GM23338 (cell line): ENCODE data around the gene KCNJ16. TPM values are rescaled to one million over a fixed set of nuclear protein-coding genes. Genes with fewer than 3 reads are reported as not detected.

Experiments used
- ATAC-seq: fragments of 200-7000 bp; cut with Tn5 transposase; 3 replicates; pipeline ENCODE4 v1.9.1; 2020
- DNase-seq: peaks from one replicate; pipeline ENCODE4 v3.0.0-alpha.2; 2015; ENCODE audit warnings: low spot score
- H2AFZ ChIP-seq: fragments of 200-600 bp; sonication (generic); 2 replicates; pipeline ENCODE4 v1.8.0; 2016; ENCODE audit warnings: antibody characterized with exemption, mild to moderate bottlenecking, moderate library complexity
- H3F3A ChIP-seq: fragments of 200-600 bp; sonication (generic); replicated peaks from 2 replicates; pipeline ENCODE4 v1.8.0; 2017; ENCODE audit warnings: antibody characterized with exemption, mixed run types, low read depth
- H3K27ac ChIP-seq: fragments of 200-600 bp; sonication (generic); 2 replicates; pipeline ENCODE4 v1.6.1; 2016; ENCODE audit warnings: low read depth
- H3K27me3 ChIP-seq: fragments of 200-600 bp; sonication (generic); 2 replicates; pipeline ENCODE4 v1.8.0; 2016; ENCODE audit warnings: mild to moderate bottlenecking, mixed run types, moderate library complexity; ENCODE audit not compliant: insufficient read depth
- H3K36me3 ChIP-seq: fragments of 200-600 bp; sonication (generic); 2 replicates; pipeline ENCODE4 v1.8.0; 2016; ENCODE audit warnings: mild to moderate bottlenecking; ENCODE audit not compliant: insufficient read depth
- H3K4me1 ChIP-seq: fragments of 200-600 bp; sonication (generic); 2 replicates; pipeline ENCODE4 v1.8.0; 2016; ENCODE audit warnings: mild to moderate bottlenecking, moderate library complexity; ENCODE audit not compliant: insufficient read depth
- H3K4me2 ChIP-seq: fragments of 200-600 bp; sonication (generic); 2 replicates; pipeline ENCODE4 v1.7.1; 2017; ENCODE audit warnings: mixed run types
- H3K4me3 ChIP-seq: fragments of 200-600 bp; sonication (generic); 2 replicates; pipeline ENCODE4 v1.6.1; 2016; ENCODE audit warnings: mixed run types
- H3K79me2 ChIP-seq: fragments of 200-600 bp; sonication (generic); replicated peaks from 2 replicates; pipeline ENCODE4 v1.8.0; 2017; ENCODE audit warnings: mild to moderate bottlenecking; ENCODE audit not compliant: insufficient read depth
- H3K9me2 ChIP-seq: fragments of 200-600 bp; sonication (generic); 2 replicates; pipeline ENCODE4 v1.8.0; 2017; ENCODE audit not compliant: insufficient read depth
- H4K20me1 ChIP-seq: fragments of 200-600 bp; sonication (generic); replicated peaks from 2 replicates; pipeline ENCODE4 v1.8.0; 2017; ENCODE audit warnings: mild to moderate bottlenecking; ENCODE audit not compliant: insufficient read depth
- H3K27ac Mint-ChIP-seq: 2 replicates; pipeline ENCODE4 v1.8.0; 2020; ENCODE audit warnings: inconsistent platforms, mild to moderate bottlenecking, moderate library complexity, mixed read lengths
- H3K27me3 Mint-ChIP-seq: 3 replicates; pipeline ENCODE4 v1.8.0; 2022; ENCODE audit warnings: low read depth, mild to moderate bottlenecking, moderate library complexity, mixed read lengths, inconsistent platforms; ENCODE audit not compliant: insufficient read depth, poor library complexity
- H3K36me3 Mint-ChIP-seq: 3 replicates; pipeline ENCODE4 v1.8.0; 2021; ENCODE audit warnings: low read depth, mild to moderate bottlenecking, inconsistent platforms, moderate library complexity, mixed read lengths
- H3K4me1 Mint-ChIP-seq: 3 replicates; pipeline ENCODE4 v1.8.0; 2020; ENCODE audit warnings: mild to moderate bottlenecking, inconsistent platforms, mixed read lengths
- H3K4me3 Mint-ChIP-seq: 3 replicates; pipeline ENCODE4 v1.8.0; 2021; ENCODE audit warnings: moderate library complexity, mild to moderate bottlenecking, inconsistent platforms, mixed read lengths
- H3K9me3 Mint-ChIP-seq: 3 replicates; pipeline ENCODE4 v1.8.0; 2020; ENCODE audit warnings: moderate library complexity, mild to moderate bottlenecking, inconsistent platforms, mixed read lengths
- CREB1 ChIP-seq: fragments of 250-450 bp; sonication (Bioruptor Pico); IDR thresholded peaks from 2 replicates; pipeline ENCODE4 v1.5.0; 2020; ENCODE audit warnings: low read depth, mild to moderate bottlenecking, moderate library complexity
- EZH2 ChIP-seq: fragments of 200-600 bp; sonication (generic); IDR thresholded peaks from one replicate; pipeline ENCODE4 v1.8.0; 2017; ENCODE audit warnings: antibody characterized with exemption, mild to moderate bottlenecking, low read depth; ENCODE audit not compliant: unreplicated experiment
- EZH2phosphoT487 ChIP-seq: fragments of 200-600 bp; sonication (generic); IDR thresholded peaks from one replicate; pipeline ENCODE4 v1.8.1; 2018; ENCODE audit warnings: antibody characterized with exemption; ENCODE audit not compliant: unreplicated experiment
- JUNB ChIP-seq: IDR thresholded peaks from one replicate; pipeline ENCODE4 v1.6.1; 2016; ENCODE audit warnings: antibody characterized with exemption; ENCODE audit not compliant: unreplicated experiment
- POLR2AphosphoS5 ChIP-seq: IDR thresholded peaks from 2 replicates; pipeline ENCODE4 v1.6.1; 2016; ENCODE audit warnings: antibody characterized with exemption, low read depth
- REST ChIP-seq: IDR thresholded peaks from one replicate; pipeline ENCODE4 v1.6.1; 2018; ENCODE audit warnings: antibody characterized with exemption; ENCODE audit not compliant: unreplicated experiment
- STAT1 ChIP-seq: IDR thresholded peaks from one replicate; pipeline ENCODE4 v1.6.1; 2016; ENCODE audit warnings: antibody characterized with exemption; ENCODE audit not compliant: unreplicated experiment
- ZNF114 ChIP-seq: fragments of 250-450 bp; sonication (Bioruptor Pico); IDR thresholded peaks from 2 replicates; pipeline ENCODE4 v1.5.0; 2020; ENCODE audit warnings: mild to moderate bottlenecking, moderate library complexity
- ZNF331 ChIP-seq: fragments of 250-450 bp; sonication (Bioruptor Pico); IDR thresholded peaks from 2 replicates; pipeline ENCODE4 v1.5.0; 2020; ENCODE audit warnings: low read depth, mild to moderate bottlenecking, moderate library complexity
- polyA plus RNA-seq: library from polyadenylated mRNA; unstranded; fragments of >200 nt; fragmentation: Nextera tagmentation; extraction: Ambion mirVana; gene quantifications from 2 replicates; pipeline ENCODE4 v1.2.1, GENCODE V29; 2016
- total RNA-seq: library from RNA; depleted of rRNA; stranded (reverse); fragments of >200 nt; shearing (Covaris generic); gene quantifications from 2 replicates; pipeline ENCODE4 v1.2.3, GENCODE V29; 2014
- TF ChIP-seq, protein P1 (sequence below): fragments of 250-450 bp; sonication (Bioruptor Pico); IDR thresholded peaks from 2 replicates; pipeline ENCODE4 v1.5.0; 2020; ENCODE audit warnings: mild to moderate bottlenecking, moderate library complexity

The KCNJ16 gene
- total and polyA plus RNA-seq, 2 experiments from 2014 or later = not detected

DNA sequence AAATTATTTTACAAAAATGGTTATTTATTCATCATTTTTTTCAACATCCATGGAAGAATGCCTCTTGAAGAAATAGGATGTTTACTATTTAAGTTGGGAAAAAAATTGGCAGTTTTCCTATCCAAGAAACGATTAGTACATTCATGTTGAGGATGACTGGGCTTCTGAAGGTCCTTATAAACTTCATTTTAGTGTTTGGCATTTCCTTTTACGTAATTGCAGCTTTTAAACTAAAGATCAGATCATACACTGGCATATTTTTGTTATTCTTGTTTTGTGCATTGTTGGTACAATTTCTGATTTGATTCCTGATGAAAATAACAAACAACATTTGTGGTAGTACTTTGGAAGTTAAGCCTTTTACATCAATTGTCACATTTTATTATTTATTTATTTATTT is 11.5 kb downstream of the KCNJ16 start:
- DNase-seq (no peak), ATAC-seq (no peak)
- Histone ChIP-seq H2AFZ (no peak overlapping the region), H4K20me1 (no peaks in the 10 kb centered on the region), H3K4me2 (no peak overlapping the region), H3K9me2 (no peaks in the 10 kb centered on the region), H3K79me2 (no peaks in the 10 kb centered on the region), H3K27ac (no peak overlapping the region), H3K4me1 (no peaks in the 10 kb centered on the region), H3K4me3 (no peak overlapping the region), H3K27me3 (no peaks in the 10 kb centered on the region), H3F3A (no peaks in the 10 kb centered on the region), H3K36me3 (no peaks in the 10 kb centered on the region)
- Mint-ChIP-seq H3K36me3 (no peaks in the 10 kb centered on the region), H3K9me3 (no peaks in the 10 kb centered on the region), H3K27ac (no peak overlapping the region), H3K4me3 (no peak overlapping the region), H3K4me1 (peaks cover 3% of the 10 kb centered on the region; the same call in 2 of the 3 replicates), H3K27me3 (peaks cover 1% of the 10 kb centered on the region)
- TF ChIP-seq ZNF331 (CRISPR knock-in tag) = no peak
- TF ChIP-seq STAT1 = no peak

DNA sequence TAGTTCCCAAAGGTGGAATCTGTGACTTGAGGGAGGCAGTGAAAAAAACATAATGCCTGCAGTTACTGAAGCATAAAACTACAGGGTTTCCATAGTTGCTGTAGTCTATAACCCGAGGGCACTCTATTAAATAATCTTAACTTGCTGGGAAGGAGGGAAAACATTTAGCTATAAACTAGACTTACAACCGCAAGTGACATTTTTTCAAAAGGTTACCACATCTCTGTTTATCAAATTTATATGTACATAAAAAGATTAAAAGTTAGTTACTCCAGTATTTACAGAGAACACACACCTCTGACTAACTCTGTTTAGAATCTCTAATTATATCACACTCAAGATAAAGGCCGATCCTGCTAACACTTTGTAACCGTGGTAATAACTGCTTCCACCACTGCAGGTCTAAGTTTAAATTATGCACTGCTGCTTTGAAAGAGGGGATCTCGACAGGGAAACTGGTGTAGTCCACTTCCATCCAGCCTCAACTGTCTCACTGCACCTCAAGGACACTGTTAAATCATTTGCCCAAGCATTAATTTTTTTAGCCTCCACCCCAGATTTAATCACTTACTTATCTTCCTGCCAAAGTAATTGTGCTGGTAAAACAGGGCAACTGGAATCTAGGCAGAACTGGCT is 14.6 kb downstream of the KCNJ16 start:
- no peaks in the 10 kb centered on the region for H3K79me2 ChIP-seq
- no peaks in the 10 kb centered on the region for H4K20me1 ChIP-seq
- H3F3A ChIP-seq = no peaks in the 10 kb centered on the region
- no peak overlapping the region for H3K27ac Mint-ChIP-seq
- peaks cover 3% of the 10 kb centered on the region; the same call in 2 of the 3 replicates for H3K4me1 Mint-ChIP-seq
- H3K9me3 Mint-ChIP-seq = no peaks in the 10 kb centered on the region
- H3K4me3 ChIP-seq = no peak overlapping the region
- ATAC-seq (no peak), DNase-seq (no peak)
- H3K27me3 Mint-ChIP-seq = peaks cover 1% of the 10 kb centered on the region
- H3K36me3 ChIP-seq = no peaks in the 10 kb centered on the region
- no peaks in the 10 kb centered on the region for H3K4me1 ChIP-seq
- TF ChIP-seq EZH2 = no peak
- TF ChIP-seq STAT1 = no peak
- TF ChIP-seq POLR2AphosphoS5 = no peak
- TF ChIP-seq ZNF331 (CRISPR knock-in tag) = no peak
- TF ChIP-seq, protein P1, sequence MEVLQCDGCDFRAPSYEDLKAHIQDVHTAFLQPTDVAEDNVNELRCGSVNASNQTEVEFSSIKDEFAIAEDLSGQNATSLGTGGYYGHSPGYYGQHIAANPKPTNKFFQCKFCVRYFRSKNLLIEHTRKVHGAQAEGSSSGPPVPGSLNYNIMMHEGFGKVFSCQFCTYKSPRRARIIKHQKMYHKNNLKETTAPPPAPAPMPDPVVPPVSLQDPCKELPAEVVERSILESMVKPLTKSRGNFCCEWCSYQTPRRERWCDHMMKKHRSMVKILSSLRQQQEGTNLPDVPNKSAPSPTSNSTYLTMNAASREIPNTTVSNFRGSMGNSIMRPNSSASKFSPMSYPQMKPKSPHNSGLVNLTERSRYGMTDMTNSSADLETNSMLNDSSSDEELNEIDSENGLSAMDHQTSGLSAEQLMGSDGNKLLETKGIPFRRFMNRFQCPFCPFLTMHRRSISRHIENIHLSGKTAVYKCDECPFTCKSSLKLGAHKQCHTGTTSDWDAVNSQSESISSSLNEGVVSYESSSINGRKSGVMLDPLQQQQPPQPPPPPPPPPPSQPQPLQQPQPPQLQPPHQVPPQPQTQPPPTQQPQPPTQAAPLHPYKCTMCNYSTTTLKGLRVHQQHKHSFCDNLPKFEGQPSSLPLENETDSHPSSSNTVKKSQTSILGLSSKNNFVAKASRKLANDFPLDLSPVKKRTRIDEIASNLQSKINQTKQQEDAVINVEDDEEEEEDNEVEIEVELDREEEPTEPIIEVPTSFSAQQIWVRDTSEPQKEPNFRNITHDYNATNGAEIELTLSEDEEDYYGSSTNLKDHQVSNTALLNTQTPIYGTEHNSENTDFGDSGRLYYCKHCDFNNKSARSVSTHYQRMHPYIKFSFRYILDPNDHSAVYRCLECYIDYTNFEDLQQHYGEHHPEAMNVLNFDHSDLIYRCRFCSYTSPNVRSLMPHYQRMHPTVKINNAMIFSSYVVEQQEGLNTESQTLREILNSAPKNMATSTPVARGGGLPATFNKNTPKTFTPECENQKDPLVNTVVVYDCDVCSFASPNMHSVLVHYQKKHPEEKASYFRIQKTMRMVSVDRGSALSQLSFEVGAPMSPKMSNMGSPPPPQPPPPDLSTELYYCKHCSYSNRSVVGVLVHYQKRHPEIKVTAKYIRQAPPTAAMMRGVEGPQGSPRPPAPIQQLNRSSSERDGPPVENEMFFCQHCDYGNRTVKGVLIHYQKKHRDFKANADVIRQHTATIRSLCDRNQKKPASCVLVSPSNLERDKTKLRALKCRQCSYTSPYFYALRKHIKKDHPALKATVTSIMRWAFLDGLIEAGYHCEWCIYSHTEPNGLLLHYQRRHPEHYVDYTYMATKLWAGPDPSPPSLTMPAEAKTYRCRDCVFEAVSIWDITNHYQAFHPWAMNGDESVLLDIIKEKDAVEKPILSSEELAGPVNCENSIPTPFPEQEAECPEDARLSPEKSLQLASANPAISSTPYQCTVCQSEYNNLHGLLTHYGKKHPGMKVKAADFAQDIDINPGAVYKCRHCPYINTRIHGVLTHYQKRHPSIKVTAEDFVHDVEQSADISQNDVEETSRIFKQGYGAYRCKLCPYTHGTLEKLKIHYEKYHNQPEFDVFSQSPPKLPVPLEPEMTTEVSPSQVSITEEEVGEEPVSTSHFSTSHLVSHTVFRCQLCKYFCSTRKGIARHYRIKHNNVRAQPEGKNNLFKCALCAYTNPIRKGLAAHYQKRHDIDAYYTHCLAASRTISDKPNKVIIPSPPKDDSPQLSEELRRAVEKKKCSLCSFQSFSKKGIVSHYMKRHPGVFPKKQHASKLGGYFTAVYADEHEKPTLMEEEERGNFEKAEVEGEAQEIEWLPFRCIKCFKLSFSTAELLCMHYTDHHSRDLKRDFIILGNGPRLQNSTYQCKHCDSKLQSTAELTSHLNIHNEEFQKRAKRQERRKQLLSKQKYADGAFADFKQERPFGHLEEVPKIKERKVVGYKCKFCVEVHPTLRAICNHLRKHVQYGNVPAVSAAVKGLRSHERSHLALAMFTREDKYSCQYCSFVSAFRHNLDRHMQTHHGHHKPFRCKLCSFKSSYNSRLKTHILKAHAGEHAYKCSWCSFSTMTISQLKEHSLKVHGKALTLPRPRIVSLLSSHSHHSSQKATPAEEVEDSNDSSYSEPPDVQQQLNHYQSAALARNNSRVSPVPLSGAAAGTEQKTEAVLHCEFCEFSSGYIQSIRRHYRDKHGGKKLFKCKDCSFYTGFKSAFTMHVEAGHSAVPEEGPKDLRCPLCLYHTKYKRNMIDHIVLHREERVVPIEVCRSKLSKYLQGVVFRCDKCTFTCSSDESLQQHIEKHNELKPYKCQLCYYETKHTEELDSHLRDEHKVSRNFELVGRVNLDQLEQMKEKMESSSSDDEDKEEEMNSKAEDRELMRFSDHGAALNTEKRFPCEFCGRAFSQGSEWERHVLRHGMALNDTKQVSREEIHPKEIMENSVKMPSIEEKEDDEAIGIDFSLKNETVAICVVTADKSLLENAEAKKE (CRISPR knock-in tag) = no peak
- TF ChIP-seq EZH2phosphoT487 = no peak
- TF ChIP-seq REST = no peak
- no peak for TF ChIP-seq ZNF114 (CRISPR knock-in tag)
- TF ChIP-seq CREB1 (CRISPR knock-in tag) = no peak
- TF ChIP-seq JUNB = no peak
- H3K27me3 ChIP-seq = no peaks in the 10 kb centered on the region
- no peaks in the 10 kb centered on the region; the same call in 1 of the 2 replicates for H3K9me2 ChIP-seq
- peak overlapping the region; percentile 48; the same call in 1 of the 2 replicates for H2AFZ ChIP-seq
- H3K36me3 Mint-ChIP-seq = no peaks in the 10 kb centered on the region
- H3K27ac ChIP-seq = no peak overlapping the region
- no peak overlapping the region for H3K4me2 ChIP-seq
- H3K4me3 Mint-ChIP-seq = no peak overlapping the region
